ENCODE results near the gene GPR153.

GPR153 gene

DNA sequence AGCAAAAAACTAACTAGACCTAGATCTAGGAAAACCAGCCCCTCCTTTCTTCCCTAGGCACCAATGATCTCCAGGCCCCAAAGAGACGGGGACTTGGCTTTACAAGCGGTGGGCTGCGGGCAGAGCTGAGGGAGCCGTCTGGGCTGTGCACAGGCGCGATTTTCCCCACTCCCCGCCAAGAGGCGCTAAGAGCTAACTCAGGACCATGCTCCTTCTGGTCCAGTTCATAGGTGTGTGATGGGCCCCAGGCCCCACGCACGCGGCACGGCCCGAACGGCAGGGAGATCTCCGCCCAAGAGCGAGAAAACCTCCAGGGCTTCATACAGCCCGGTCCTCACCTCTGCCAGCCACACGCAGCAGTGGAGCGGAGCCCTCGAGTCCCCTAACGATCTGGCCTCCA is 7.5 kb upstream of the GPR153 start:
- ChIA-PET CTCF (interaction anchor here (0.6 to 1.1 kb wide), 2 partner anchors 9 to 154 kb away, joined by 3 read pairs; no protein-coding TSS in a partner anchor), POLR2A (ENCODE audit: low non-redundant PET) (no interaction called here)
- peak overlapping the region; percentile 90 for H3K27ac ChIP-seq
- DNase-seq (ENCODE audit: low spot score): no peak
- TF ChIP-seq, protein P1, sequence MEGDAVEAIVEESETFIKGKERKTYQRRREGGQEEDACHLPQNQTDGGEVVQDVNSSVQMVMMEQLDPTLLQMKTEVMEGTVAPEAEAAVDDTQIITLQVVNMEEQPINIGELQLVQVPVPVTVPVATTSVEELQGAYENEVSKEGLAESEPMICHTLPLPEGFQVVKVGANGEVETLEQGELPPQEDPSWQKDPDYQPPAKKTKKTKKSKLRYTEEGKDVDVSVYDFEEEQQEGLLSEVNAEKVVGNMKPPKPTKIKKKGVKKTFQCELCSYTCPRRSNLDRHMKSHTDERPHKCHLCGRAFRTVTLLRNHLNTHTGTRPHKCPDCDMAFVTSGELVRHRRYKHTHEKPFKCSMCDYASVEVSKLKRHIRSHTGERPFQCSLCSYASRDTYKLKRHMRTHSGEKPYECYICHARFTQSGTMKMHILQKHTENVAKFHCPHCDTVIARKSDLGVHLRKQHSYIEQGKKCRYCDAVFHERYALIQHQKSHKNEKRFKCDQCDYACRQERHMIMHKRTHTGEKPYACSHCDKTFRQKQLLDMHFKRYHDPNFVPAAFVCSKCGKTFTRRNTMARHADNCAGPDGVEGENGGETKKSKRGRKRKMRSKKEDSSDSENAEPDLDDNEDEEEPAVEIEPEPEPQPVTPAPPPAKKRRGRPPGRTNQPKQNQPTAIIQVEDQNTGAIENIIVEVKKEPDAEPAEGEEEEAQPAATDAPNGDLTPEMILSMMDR (conservative IDR thresholded peaks at IDR 0.05; ENCODE audit: low read depth): no peak

DNA sequence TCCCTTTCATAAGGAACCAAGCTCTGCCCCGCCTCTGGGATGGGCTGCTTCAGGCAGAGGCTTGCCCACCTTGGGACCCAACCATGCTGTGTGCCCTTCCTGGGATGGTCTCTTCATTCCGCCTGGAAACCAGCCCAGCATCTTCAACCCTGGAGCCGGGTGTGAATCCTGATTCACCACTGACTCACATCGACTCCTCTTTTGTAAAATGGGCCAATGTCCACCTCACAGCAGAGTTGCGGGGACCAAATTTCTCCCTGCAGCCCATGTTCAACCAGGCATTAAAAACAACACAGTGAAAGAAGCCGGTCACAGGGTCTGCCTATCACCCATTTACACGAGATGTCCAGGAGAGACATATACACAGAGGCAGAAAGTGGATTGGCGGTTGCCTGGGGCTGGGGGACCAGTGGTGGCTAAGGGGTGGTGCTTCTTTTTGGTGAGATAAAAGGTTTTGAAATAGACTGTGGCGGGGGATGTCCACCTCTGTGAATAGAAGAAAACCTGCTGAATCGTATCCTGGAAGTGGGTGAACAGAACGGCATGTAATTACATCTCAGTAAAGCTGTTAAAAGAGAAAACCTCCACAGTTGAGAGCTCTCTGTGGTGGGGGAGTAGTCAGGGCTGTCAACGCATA is 6.9 kb upstream of the GPR153 start:
- POLR2A ChIA-PET (ENCODE audit: low non-redundant PET): no interaction called here
- DNase-seq (ENCODE audit: low spot score): peak; percentile 64
- peak overlapping the region; percentile 90 for H3K27ac ChIP-seq
- TF ChIP-seq, protein P1 (conservative IDR thresholded peaks at IDR 0.05; ENCODE audit: low read depth): no peak
- CTCF ChIA-PET: interaction anchor here (0.6 kb wide), 1 partner anchor 9 kb away, joined by 3 read pairs; no protein-coding TSS in a partner anchor

DNA sequence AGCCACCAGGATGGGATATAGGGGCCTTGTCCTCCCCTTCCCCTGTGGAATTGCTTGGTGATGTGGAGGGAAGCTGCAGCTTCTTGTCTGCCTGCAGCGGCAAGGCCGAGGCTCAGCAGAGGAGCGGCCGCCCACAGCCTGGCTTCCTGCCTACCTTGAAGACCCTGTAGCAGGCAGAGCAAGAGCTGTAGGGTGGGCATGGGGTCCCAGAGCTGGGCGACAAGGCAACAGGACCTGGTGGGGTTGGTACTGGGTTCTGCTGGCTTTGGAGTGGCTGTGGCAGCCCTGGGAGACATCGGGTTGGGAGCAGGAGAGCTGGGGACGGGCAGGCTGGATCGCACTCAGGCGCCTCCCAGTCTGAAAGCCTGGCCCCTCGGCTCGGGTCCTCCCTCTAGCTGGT is 5.7 kb upstream of the GPR153 start:
- no peak for DNase-seq (ENCODE audit: low spot score)
- ChIA-PET CTCF (no interaction called here), POLR2A (ENCODE audit: low non-redundant PET) (no interaction called here)
- TF ChIP-seq, protein P1 (conservative IDR thresholded peaks at IDR 0.05; ENCODE audit: low read depth): no peak
- peak overlapping the region; percentile 90 for H3K27ac ChIP-seq

DNA sequence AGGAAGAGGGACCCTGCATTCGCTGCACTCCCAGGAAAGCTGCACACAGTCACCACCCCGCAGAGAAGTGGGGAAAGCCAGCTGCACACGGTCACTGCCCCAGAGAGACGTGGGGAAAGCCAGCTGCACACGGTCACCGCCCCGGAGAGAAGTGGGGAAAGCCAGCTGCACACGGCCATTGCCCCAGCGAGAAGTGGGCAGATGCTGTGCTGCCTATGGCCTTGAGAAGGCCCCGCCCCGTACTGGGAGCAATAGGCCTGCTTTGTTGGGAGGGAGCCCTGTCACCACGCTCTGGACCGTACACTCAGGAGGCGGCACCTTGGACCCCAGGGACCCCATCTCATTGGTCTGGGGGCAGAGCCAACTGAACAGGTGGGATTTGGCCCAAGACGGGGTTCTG is 4.3 kb upstream of the GPR153 start:
- ChIA-PET POLR2A (ENCODE audit: low non-redundant PET) (interaction anchor here (0.6 kb wide), 1 partner anchor 224 kb away, joined by 3 read pairs; no protein-coding TSS in a partner anchor), CTCF (no interaction called here)
- H3K27ac ChIP-seq: peak overlapping the region; percentile 90
- TF ChIP-seq, protein P1 (conservative IDR thresholded peaks at IDR 0.05; ENCODE audit: low read depth): no peak
- no peak for DNase-seq (ENCODE audit: low spot score)

DNA sequence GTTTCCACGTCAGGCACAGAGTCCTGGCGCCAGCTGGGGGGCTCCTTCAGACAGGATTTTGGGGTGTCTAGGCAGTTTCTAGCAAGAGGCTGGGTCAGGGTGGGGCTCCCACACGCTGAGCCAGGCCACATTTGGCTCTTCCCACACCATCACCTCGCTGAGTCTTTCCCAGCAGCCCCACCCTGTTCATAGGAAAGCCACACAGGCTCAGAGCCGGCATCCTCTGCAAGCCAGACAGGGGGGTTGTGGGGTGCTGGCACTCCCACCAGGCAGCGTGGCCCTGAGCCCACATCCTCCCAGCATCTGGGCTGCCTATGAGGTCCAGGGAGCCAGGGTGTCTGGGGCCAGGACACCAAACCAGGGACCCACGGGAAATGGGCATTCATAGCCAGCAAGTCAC is 2.8 kb upstream of the GPR153 start:
- ChIA-PET CTCF (no interaction called here), POLR2A (ENCODE audit: low non-redundant PET) (no interaction called here)
- TF ChIP-seq, protein P1 (conservative IDR thresholded peaks at IDR 0.05; ENCODE audit: low read depth): no peak
- peak overlapping the region; percentile 90 for H3K27ac ChIP-seq
- DNase-seq (ENCODE audit: low spot score): no peak

DNA sequence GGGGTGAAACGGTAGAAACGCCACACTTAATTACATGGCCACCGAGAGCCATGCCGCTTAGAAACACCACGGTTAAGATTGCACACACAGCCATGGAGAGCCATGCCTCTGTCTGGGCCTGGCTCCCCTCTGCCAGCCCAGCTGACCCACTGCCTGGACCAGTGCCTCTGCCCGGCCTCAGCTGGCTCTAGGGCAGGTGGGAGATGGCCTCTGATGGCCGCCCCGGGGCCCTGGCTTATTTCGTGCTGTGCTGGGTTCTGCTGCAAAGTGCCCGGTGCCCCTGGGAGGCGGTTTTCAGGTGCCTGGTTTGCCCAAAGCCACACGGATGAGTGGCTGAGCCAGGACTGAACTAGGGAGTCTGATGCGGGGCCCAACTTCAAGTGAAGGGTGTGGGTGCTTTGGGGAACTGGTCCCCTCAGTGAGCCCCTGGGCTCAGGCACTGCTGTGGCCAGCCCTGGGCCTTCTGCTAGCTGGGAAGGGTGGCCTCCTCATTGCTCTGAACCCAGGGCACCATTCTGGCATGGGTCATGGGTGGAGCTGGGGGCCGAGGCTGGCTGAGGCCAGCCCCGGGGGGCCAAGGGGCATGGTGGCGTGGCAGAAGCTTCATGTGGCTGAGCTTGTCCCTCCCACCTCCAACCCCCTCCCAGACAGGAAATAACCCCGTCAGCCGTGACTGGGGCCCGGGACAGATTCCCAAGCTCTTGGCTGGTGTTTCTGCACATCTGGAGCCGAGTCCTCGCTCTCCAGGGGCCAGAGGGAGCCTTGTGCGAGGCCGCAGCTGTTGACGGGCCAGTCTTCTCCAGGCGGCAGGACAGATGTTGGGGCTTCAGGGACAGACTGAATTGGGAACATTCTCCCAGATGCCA is 1.9 kb upstream of the GPR153 start:
- POLR2A ChIA-PET (ENCODE audit: low non-redundant PET): no interaction called here
- peak overlapping the region; percentile 90 for H3K27ac ChIP-seq

More for the DNA sequence above, 1.9 kb upstream of the GPR153 start:
- CTCF ChIA-PET: interaction anchor here (0.6 kb wide), 2 partner anchors 19 to 142 kb away, joined by 3 to 5 read pairs; no protein-coding TSS in a partner anchor
- TF ChIP-seq, protein P1 (conservative IDR thresholded peaks at IDR 0.05; ENCODE audit: low read depth): no peak
- DNase-seq (ENCODE audit: low spot score): no peak
